ENCODE measurements around the gene DLG2. TPM values are rescaled to one million over a fixed set of nuclear protein-coding genes. Genes with fewer than 3 reads are reported as not detected.

Gene DLG2
- total RNA-seq, 4 donors from 2014 or later, result 6.5 to 14.6 (median 7.2) TPM

- Histone ChIP-seq H3K4me1 (no peaks in the 10 kb centered on the region), H3K4me3 (no peak overlapping the region), H3K27ac (no peak overlapping the region), H3K27me3 (no peaks in the 10 kb centered on the region), H3K36me3 (no peaks in the 10 kb centered on the region), H3K9me3 (no peaks in the 10 kb centered on the region)
- DNase-seq (ENCODE audit: low spot score in 2 of 2), result no peak
- TF ChIP-seq, protein P1, sequence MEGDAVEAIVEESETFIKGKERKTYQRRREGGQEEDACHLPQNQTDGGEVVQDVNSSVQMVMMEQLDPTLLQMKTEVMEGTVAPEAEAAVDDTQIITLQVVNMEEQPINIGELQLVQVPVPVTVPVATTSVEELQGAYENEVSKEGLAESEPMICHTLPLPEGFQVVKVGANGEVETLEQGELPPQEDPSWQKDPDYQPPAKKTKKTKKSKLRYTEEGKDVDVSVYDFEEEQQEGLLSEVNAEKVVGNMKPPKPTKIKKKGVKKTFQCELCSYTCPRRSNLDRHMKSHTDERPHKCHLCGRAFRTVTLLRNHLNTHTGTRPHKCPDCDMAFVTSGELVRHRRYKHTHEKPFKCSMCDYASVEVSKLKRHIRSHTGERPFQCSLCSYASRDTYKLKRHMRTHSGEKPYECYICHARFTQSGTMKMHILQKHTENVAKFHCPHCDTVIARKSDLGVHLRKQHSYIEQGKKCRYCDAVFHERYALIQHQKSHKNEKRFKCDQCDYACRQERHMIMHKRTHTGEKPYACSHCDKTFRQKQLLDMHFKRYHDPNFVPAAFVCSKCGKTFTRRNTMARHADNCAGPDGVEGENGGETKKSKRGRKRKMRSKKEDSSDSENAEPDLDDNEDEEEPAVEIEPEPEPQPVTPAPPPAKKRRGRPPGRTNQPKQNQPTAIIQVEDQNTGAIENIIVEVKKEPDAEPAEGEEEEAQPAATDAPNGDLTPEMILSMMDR (IDR thresholded peaks at IDR 0.05), result no peak
- TF ChIP-seq EP300 (IDR thresholded peaks at IDR 0.05) (no peak), POLR2A (IDR thresholded peaks at IDR 0.05) (no peak)
- 28 to 42% methylated on average over 1 of the region's 1 CpG for WGBS, 2 donors
These were observed 1656.1 kb downstream of the DLG2 start for GRCh38 chr11:83971063-83971462.

DNA sequence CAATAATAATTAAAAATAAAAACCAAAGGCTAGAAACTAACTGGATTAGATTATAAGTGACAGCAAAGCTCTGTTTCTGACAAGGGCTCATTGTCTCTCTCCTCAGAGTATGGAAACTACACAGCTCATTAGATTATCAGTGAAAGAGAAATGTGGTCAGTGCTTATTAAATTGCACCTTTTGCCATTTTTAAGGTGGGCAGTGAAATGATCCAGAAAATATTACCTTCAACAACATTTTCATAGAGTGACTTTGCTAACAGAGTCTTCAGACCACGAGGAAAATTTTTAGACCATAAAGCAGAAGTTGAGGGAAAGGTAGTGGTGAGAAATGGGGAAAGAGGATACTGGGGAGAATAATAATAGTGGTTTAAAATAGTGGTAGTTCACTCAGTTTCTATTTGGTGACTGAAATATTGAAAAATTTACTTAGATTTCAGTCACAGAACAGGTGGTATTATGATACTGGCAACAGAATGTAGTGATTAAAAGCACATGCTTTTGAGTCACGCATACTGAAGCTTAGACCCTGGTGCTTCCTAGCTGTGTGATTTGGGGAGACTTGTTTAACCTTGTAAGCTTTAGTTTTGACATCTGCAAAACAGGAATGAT is 1657.0 kb downstream of the DLG2 start:
- TF ChIP-seq EP300 (IDR thresholded peaks at IDR 0.05) (no peak), POLR2A (IDR thresholded peaks at IDR 0.05) (no peak)
- TF ChIP-seq, protein P1 (IDR thresholded peaks at IDR 0.05), result no peak
- H3K4me3 ChIP-seq, result no peak overlapping the region
- DNase-seq (ENCODE audit: low spot score in 2 of 2), result no peak
- H3K27me3 ChIP-seq, result no peaks in the 10 kb centered on the region
- no peak overlapping the region for H3K27ac ChIP-seq
- H3K4me1 ChIP-seq, result no peaks in the 10 kb centered on the region
- WGBS, 2 donors, result 77 to 78% methylated on average over 2 of the region's 2 CpGs
- H3K9me3 ChIP-seq, result no peaks in the 10 kb centered on the region
- no peaks in the 10 kb centered on the region for H3K36me3 ChIP-seq

- Histone ChIP-seq H3K36me3 (no peaks in the 10 kb centered on the region), H3K27me3 (no peaks in the 10 kb centered on the region), H3K4me1 (no peaks in the 10 kb centered on the region), H3K27ac (no peak overlapping the region), H3K9me3 (no peaks in the 10 kb centered on the region), H3K4me3 (no peak overlapping the region)
- WGBS, 2 donors, result 43 to 45% methylated on average over 2 of the region's 2 CpGs
- no peak for DNase-seq (ENCODE audit: low spot score in 2 of 2)
- TF ChIP-seq, protein P1 (IDR thresholded peaks at IDR 0.05), result no peak
- TF ChIP-seq POLR2A (IDR thresholded peaks at IDR 0.05) (no peak), EP300 (IDR thresholded peaks at IDR 0.05) (no peak)
These were observed 1669.9 kb downstream of the DLG2 start for GRCh38 chr11:83957038-83957900.

DNA sequence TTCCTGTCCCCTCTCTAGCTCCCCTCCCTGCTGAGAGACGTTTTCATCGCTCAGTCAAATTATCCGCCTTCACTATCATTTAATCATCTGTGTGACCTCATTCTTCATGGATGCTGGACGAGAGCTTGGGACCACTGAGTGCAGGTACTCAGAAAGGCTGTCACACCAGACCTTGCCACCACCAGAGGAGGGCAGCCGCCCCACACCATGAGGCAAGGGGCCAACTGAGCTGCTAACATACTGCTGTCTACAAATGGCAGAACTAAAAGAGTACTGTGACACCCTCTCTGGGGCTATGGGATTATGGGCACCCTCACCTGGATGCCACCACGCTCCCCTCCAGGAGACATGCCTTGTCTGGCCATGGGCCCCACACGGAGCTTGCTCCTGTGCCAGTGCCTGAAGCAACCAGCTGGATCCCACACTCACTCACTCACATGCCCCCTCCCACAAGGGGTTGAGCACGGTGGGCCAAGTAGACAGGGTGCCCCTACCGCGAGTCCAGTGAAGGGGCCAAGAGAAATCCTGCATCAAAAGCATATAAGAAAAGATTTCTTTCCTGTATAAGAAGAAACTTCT is 1670.9 kb downstream of the DLG2 start:
- no peak overlapping the region for H3K4me3 ChIP-seq
- H3K27ac ChIP-seq, result no peak overlapping the region
- H3K27me3 ChIP-seq, result no peaks in the 10 kb centered on the region
- no peaks in the 10 kb centered on the region for H3K4me1 ChIP-seq
- H3K36me3 ChIP-seq, result no peaks in the 10 kb centered on the region
- WGBS, 2 donors, result 93 to 95% methylated on average over 9 to 10 of the region's 10 CpGs
- H3K9me3 ChIP-seq, result no peaks in the 10 kb centered on the region
- DNase-seq (ENCODE audit: low spot score in 2 of 2), result no peak
- no peak for TF ChIP-seq EP300 (IDR thresholded peaks at IDR 0.05)
- TF ChIP-seq, protein P1 (IDR thresholded peaks at IDR 0.05), result no peak
- TF ChIP-seq POLR2A (IDR thresholded peaks at IDR 0.05), result no peak

DNA sequence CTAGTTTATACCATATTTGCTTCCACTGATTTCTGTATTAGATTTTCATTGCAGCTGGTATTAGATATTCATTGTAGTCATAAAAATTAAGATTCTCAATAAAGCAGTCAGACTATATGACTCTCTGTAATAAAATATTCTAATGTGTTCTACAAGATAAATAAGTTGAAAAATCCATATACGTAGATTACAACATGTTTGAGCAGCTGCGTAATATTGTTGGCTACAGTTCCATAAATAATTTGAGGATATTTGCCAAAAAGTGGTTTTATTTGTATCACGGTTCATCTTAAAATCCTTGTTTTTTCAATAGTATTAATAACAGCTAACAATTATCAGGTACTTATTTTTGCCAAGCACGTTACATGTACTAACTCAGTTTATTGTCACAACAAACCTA is 1672.4 kb downstream of the DLG2 start:
- no peaks in the 10 kb centered on the region for H3K27me3 ChIP-seq
- H3K4me1 ChIP-seq, result no peaks in the 10 kb centered on the region

More for the DNA sequence above, 1672.4 kb downstream of the DLG2 start:
- no peak for DNase-seq (ENCODE audit: low spot score in 2 of 2)
- H3K9me3 ChIP-seq, result no peaks in the 10 kb centered on the region
- no peak overlapping the region for H3K27ac ChIP-seq
- no peaks in the 10 kb centered on the region for H3K36me3 ChIP-seq
- 70 to 76% methylated on average over 4 of the region's 4 CpGs for WGBS, 2 donors
- H3K4me3 ChIP-seq, result no peak overlapping the region
- TF ChIP-seq, protein P1 (IDR thresholded peaks at IDR 0.05), result no peak
- TF ChIP-seq EP300 (IDR thresholded peaks at IDR 0.05) (no peak), POLR2A (IDR thresholded peaks at IDR 0.05) (no peak)

Data from tibial nerve (tissue), 4 donors.